Neural progenitor cell (in vitro differentiated cells): Measurements from ENCODE around the gene GLOD4. TPM values are rescaled to one million over a fixed set of nuclear protein-coding genes. Genes with fewer than 3 reads are reported as not detected.

Experiments used
- DNase-seq: peaks from one replicate; pipeline ENCODE4 v3.0.0-alpha.2; 2016; ENCODE audit warnings: low spot score
- H2AFZ ChIP-seq: fragments of 200-600 bp; sonication (generic); replicated peaks from 2 replicates; pipeline ENCODE4 v1.6.1; 2016; ENCODE audit warnings: antibody characterized with exemption
- H3F3A ChIP-seq: fragments of 200-600 bp; sonication (generic); 2 replicates; pipeline ENCODE4 v1.6.1; 2016; ENCODE audit warnings: antibody characterized with exemption, low read depth
- H3K27ac ChIP-seq: fragments of 200-600 bp; sonication (generic); 2 replicates; pipeline ENCODE4 v1.5.1; 2016; ENCODE audit warnings: mild to moderate bottlenecking
- H3K27me3 ChIP-seq: fragments of 200-600 bp; sonication (generic); 2 replicates; pipeline ENCODE4 v1.6.1; 2016; ENCODE audit warnings: mild to moderate bottlenecking, moderate library complexity
- H3K36me3 ChIP-seq: fragments of 200-600 bp; sonication (generic); 2 replicates; pipeline ENCODE4 v1.5.1; 2016
- H3K4me1 ChIP-seq: fragments of 200-600 bp; sonication (generic); 2 replicates; pipeline ENCODE4 v1.6.1; 2016; ENCODE audit warnings: mixed run types
- H3K4me2 ChIP-seq: fragments of 200-600 bp; sonication (generic); 2 replicates; pipeline ENCODE4 v1.6.1; 2016
- H3K4me3 ChIP-seq: fragments of 200-600 bp; sonication (generic); 2 replicates; pipeline ENCODE4 v1.5.1; 2016
- H3K79me2 ChIP-seq: fragments of 200-600 bp; sonication (generic); 2 replicates; pipeline ENCODE4 v1.6.1; 2016; ENCODE audit warnings: low read depth
- H3K9ac ChIP-seq: fragments of 200-600 bp; sonication (generic); 2 replicates; pipeline ENCODE4 v1.6.1; 2016
- H3K9me3 ChIP-seq: fragments of 200-600 bp; sonication (generic); 2 replicates; pipeline ENCODE4 v1.5.1; 2016; ENCODE audit warnings: low read depth
- H4K20me1 ChIP-seq: fragments of 200-600 bp; sonication (generic); 2 replicates; pipeline ENCODE4 v1.6.1; 2016; ENCODE audit warnings: low read depth
- H3K27ac Mint-ChIP-seq: 3 replicates; pipeline ENCODE4 v1.8.0; 2021; ENCODE audit warnings: mixed read lengths
- H3K27me3 Mint-ChIP-seq: 2 replicates; pipeline ENCODE4 v1.8.0; 2022; ENCODE audit warnings: low read depth, mild to moderate bottlenecking, inconsistent platforms, moderate library complexity, mixed read lengths; ENCODE audit not compliant: insufficient read depth
- H3K36me3 Mint-ChIP-seq: 3 replicates; pipeline ENCODE4 v1.8.0; 2021; ENCODE audit warnings: mixed read lengths
- H3K4me1 Mint-ChIP-seq: 3 replicates; pipeline ENCODE4 v1.8.0; 2021; ENCODE audit warnings: mixed read lengths
- H3K4me3 Mint-ChIP-seq: 3 replicates; pipeline ENCODE4 v1.8.0; 2021; ENCODE audit warnings: mild to moderate bottlenecking, moderate library complexity, mixed read lengths
- H3K9me3 Mint-ChIP-seq: 3 replicates; pipeline ENCODE4 v1.8.0; 2020; ENCODE audit warnings: mixed read lengths
- EZH2 ChIP-seq: fragments of 200-600 bp; sonication (generic); IDR thresholded peaks from 2 replicates; pipeline ENCODE4 v1.6.1; 2017; ENCODE audit warnings: antibody characterized with exemption, mild to moderate bottlenecking, moderate library complexity
- EZH2phosphoT487 ChIP-seq: fragments of 200-600 bp; sonication (generic); IDR thresholded peaks from 2 replicates; pipeline ENCODE4 v1.6.1; 2017; ENCODE audit warnings: antibody characterized with exemption
- total RNA-seq: library from RNA; depleted of rRNA; stranded (reverse); fragments of >200 nt; gene quantifications from 2 replicates; pipeline ENCODE4 v1.2.3, GENCODE V29; 2015; ENCODE audit warnings: low replicate concordance
- TF ChIP-seq, protein P1 (sequence below): fragments of 200-600 bp; sonication (generic); IDR thresholded peaks from 2 replicates; pipeline ENCODE4 v1.5.1; 2017; ENCODE audit warnings: antibody characterized with exemption, mild to moderate bottlenecking

The GLOD4 gene
- total RNA-seq, 1 donor from 2014 or later: 309 TPM

DNA sequence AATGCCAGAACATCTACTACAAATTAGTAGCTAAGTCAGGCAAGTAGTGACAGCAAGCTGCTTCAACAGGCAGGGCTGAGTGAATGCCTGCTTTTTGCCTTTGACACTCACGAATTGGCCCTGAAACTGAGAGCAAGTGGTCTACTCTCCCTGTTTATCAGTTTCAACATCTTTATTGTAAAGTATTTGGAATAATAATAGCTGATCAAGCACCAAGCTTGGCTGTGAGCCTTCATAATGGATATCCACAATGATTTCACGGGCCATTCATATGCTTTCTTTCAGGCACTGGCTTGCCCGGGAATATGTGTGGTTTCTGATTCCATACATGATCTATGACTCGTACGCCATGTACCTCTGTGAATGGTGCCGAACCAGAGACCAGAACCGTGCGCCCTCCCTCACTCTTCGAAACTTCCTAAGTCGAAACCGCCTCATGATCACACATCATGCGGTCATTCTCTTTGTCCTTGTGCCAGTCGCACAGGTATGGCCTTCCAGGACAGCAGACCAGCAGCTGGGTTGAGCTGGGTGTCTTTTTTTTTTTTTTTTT is 44.4 kb downstream of the GLOD4 start:
- H3K36me3 Mint-ChIP-seq: peaks cover 49% of the 10 kb centered on the region
- H3K27me3 Mint-ChIP-seq: peaks cover 2% of the 10 kb centered on the region
- peaks cover 10% of the 10 kb centered on the region for H3K4me1 ChIP-seq
- no peak for TF ChIP-seq EZH2
- no peak overlapping the region for H3K4me2 ChIP-seq
- peaks cover 1% of the 10 kb centered on the region for H3K36me3 ChIP-seq
- H3K9ac ChIP-seq: no peak overlapping the region
- H3K4me3 ChIP-seq: no peak overlapping the region
- H3K27ac Mint-ChIP-seq: no peak overlapping the region
- no peaks in the 10 kb centered on the region for H3K27me3 ChIP-seq
- no peak overlapping the region for H2AFZ ChIP-seq
- no peaks in the 10 kb centered on the region for H3K9me3 Mint-ChIP-seq
- no peak overlapping the region for H3K4me3 Mint-ChIP-seq
- no peaks in the 10 kb centered on the region for H3K9me3 ChIP-seq
- peaks cover 33% of the 10 kb centered on the region for H4K20me1 ChIP-seq
- peaks cover 58% of the 10 kb centered on the region for H3K79me2 ChIP-seq
- no peak overlapping the region for H3K27ac ChIP-seq
- peaks cover 15% of the 10 kb centered on the region for H3K4me1 Mint-ChIP-seq
- no peaks in the 10 kb centered on the region for H3F3A ChIP-seq
- DNase-seq: no peak

DNA sequence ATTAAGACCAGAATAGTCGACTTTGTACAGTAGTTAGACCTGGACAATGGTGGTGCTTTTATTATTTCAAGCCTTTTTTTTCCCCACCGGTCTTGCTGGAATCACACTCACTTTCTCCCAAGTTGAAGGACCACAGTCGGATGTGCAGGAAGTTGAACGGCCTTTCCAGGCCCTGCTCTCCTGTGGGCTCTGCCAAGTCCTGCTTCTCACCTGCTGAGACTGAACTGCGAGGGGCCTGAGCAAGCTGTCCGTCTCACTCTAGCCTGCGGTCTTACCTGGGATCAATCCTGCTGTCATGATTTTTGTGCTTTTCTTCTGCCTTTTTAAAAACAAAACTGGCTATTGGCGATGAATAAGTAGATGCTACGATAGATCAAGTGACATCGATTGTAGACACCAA is 48.3 kb downstream of the GLOD4 start:
- no peak overlapping the region for H3K27ac Mint-ChIP-seq
- H3K9me3 ChIP-seq: no peaks in the 10 kb centered on the region
- no peak overlapping the region for H3K9ac ChIP-seq

DNA sequence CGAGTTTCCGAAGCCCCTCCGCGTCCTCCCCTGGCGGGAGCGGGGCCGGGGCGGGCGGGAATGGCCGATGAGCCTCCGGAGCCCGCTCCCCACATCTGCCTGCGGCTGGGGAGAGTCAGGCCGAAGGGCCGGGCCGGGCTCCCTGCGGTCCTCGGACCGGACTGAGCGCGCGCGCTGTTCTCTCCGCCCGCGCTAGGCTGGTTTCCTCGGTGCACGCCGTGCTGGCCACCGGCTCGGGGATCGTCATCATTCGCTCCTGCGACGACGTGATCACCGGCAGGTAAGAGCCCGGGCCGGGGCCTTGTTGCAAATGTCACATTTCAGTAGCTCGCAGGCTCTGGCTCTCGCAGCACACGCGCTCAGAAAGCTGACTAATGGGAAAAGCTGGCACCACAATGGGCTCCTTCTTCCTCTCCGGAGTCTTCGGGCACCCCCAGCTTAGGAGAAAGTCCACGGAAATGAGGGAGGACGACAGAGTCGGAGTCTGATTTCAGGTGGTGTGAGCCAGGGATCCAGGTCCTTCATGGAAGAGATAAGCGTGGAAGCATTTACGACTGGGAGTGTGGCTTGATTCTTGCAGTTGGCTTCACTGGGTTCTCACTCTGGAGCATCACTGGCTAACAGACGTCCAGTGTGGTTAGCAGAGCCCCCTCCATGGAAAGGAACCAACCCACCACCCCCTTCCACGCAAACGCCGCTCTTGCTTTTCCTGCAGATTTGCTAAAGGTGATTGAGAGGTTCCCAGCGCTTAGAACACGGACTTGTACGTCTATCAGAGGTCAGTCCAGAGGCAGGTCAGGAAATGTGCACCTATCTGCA is 49.0 kb downstream of the GLOD4 start:
- H4K20me1 ChIP-seq: peaks cover 24% of the 10 kb centered on the region
- peaks cover 24% of the 10 kb centered on the region for H3K36me3 Mint-ChIP-seq
- TF ChIP-seq, protein P1, sequence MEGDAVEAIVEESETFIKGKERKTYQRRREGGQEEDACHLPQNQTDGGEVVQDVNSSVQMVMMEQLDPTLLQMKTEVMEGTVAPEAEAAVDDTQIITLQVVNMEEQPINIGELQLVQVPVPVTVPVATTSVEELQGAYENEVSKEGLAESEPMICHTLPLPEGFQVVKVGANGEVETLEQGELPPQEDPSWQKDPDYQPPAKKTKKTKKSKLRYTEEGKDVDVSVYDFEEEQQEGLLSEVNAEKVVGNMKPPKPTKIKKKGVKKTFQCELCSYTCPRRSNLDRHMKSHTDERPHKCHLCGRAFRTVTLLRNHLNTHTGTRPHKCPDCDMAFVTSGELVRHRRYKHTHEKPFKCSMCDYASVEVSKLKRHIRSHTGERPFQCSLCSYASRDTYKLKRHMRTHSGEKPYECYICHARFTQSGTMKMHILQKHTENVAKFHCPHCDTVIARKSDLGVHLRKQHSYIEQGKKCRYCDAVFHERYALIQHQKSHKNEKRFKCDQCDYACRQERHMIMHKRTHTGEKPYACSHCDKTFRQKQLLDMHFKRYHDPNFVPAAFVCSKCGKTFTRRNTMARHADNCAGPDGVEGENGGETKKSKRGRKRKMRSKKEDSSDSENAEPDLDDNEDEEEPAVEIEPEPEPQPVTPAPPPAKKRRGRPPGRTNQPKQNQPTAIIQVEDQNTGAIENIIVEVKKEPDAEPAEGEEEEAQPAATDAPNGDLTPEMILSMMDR: no peak
- TF ChIP-seq EZH2: no peak
- no peak for TF ChIP-seq EZH2phosphoT487

More for the DNA sequence above, 48.3 kb downstream of the GLOD4 start:
- Histone ChIP-seq H3K27ac (no peak overlapping the region), H3K36me3 (no peaks in the 10 kb centered on the region), H3K4me3 (peak overlapping the region; percentile 100), H2AFZ (no peak overlapping the region), H3F3A (peaks cover 14% of the 10 kb centered on the region), H3K4me1 (peaks cover 10% of the 10 kb centered on the region), H3K79me2 (peaks cover 68% of the 10 kb centered on the region), H4K20me1 (peaks cover 24% of the 10 kb centered on the region), H3K27me3 (no peaks in the 10 kb centered on the region), H3K4me2 (peak overlapping the region; percentile 99)
- Mint-ChIP-seq H3K9me3 (no peaks in the 10 kb centered on the region), H3K4me3 (peak overlapping the region; percentile 95), H3K36me3 (peaks cover 29% of the 10 kb centered on the region), H3K4me1 (peaks cover 26% of the 10 kb centered on the region), H3K27me3 (peaks cover 3% of the 10 kb centered on the region)
- DNase-seq: no peak
- no peak for TF ChIP-seq EZH2
- no peak for TF ChIP-seq EZH2phosphoT487
- TF ChIP-seq, protein P1: no peak

More for the DNA sequence above, 49.0 kb downstream of the GLOD4 start:
- no peaks in the 10 kb centered on the region for H3K36me3 ChIP-seq
- H3K4me3 ChIP-seq: peak overlapping the region; percentile 100
- peaks cover 10% of the 10 kb centered on the region for H3K4me1 ChIP-seq
- no peak overlapping the region for H3K27ac ChIP-seq
- peak overlapping the region; percentile 93 for H2AFZ ChIP-seq
- Mint-ChIP-seq H3K4me1 (peaks cover 26% of the 10 kb centered on the region), H3K27ac (peak overlapping the region; percentile 86), H3K9me3 (no peaks in the 10 kb centered on the region), H3K4me3 (peak overlapping the region; percentile 95), H3K27me3 (peaks cover 3% of the 10 kb centered on the region)
- H3K79me2 ChIP-seq: peaks cover 68% of the 10 kb centered on the region
- DNase-seq: peak; percentile 68
- peak overlapping the region; percentile 75 for H3K9ac ChIP-seq
- no peaks in the 10 kb centered on the region for H3K27me3 ChIP-seq
- no peaks in the 10 kb centered on the region for H3K9me3 ChIP-seq
- H3K4me2 ChIP-seq: peak overlapping the region; percentile 99
- H3F3A ChIP-seq: peaks cover 14% of the 10 kb centered on the region
